ENCODE data around the gene ANKRD39. TPM values are rescaled to one million over a fixed set of nuclear protein-coding genes. Genes with fewer than 3 reads are reported as not detected.
A peak's percentile ranks its signal among the peaks of the same experiment; 100 is the strongest.

ANKRD39 gene
- total RNA-seq, 4 donors from 2014 or later, result 13.3 to 20.4 (median 17.1) TPM

- 74 to 89% methylated on average over 4 to 12 of the region's 14 CpGs for WGBS, 2 donors (ENCODE audit: low coverage in 1 of 2)
- TF ChIP-seq POLR2AphosphoS5 (IDR thresholded peaks at IDR 0.05) (no peak), EP300 (IDR thresholded peaks at IDR 0.05) (no peak), POLR2A (IDR thresholded peaks at IDR 0.05) (no peak), CTCF (IDR thresholded peaks at IDR 0.05) (no peak)
- H3K4me1 ChIP-seq, result peaks cover 0 to 52% (median 22%) of the 10 kb centered on the region in 3 donors
These were observed 15.0 kb upstream of the ANKRD39 start for GRCh38 chr2:96872591-96873349.

DNA sequence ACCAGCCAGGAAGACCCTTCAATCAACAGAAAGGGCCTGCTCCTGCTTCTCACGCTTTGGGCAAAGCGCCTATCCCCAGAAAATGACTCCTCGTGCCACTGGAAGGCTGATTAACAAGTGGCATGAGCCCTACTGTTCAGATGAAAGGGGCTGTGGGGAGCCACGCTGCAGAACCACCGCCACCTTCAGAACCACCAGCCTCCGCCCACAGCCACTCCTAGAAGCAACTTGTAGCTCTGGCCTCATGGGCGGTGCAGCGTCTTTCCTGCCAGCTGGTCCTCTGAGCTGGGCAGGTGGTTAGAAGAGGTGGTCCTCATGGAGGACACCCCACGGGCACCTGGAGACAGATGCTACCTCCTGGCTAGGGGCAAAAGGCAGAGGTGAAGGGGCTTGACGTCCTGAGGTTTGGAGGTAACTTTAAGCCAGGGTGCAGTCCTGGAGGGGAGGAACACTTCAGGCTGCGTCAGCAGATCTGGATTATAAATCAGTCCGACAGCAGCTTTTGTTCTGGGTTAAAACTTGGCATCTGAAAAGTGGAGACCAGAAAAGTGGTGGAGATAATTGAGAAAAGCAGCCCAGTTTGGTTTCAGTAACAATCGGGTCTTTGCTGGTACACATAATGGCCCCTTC, 12.9 kb upstream of the ANKRD39 start:
- Histone ChIP-seq H3K36me3 (peaks cover 0 to 20% of the 10 kb centered on the region in 2 donors), H3K4me3 (peak overlapping the region; percentile 74 to 99), H3K27ac (peak overlapping the region; percentile 96 to 100 (median 100)), H3K27me3 (no peaks in the 10 kb centered on the region), H3K4me1 (peaks cover 0 to 72% (median 41%) of the 10 kb centered on the region in 3 donors), H3K9me3 (no peaks in the 10 kb centered on the region)
- TF ChIP-seq CTCF (IDR thresholded peaks at IDR 0.05), result no peak
- TF ChIP-seq EP300 (IDR thresholded peaks at IDR 0.05), result no peak
- peak in 1 of 2 donors; percentile 34 for TF ChIP-seq POLR2A (IDR thresholded peaks at IDR 0.05)
- TF ChIP-seq POLR2AphosphoS5 (IDR thresholded peaks at IDR 0.05), result no peak
- ATAC-seq, result no peak
- WGBS, 2 donors (ENCODE audit: low coverage in 1 of 2), result 3 to 8% methylated on average over 2 to 8 of the region's 13 CpGs

More at GRCh38 chr2:96872591-96873349, 15.0 kb upstream of the ANKRD39 start:
- Histone ChIP-seq H3K27ac (peak overlapping the region in 2 of 4 donors; percentile 66 to 100), H3K4me3 (no peak overlapping the region), H3K9me3 (no peaks in the 10 kb centered on the region), H3K36me3 (no peaks in the 10 kb centered on the region), H3K27me3 (no peaks in the 10 kb centered on the region)
- no peak for ATAC-seq

DNA sequence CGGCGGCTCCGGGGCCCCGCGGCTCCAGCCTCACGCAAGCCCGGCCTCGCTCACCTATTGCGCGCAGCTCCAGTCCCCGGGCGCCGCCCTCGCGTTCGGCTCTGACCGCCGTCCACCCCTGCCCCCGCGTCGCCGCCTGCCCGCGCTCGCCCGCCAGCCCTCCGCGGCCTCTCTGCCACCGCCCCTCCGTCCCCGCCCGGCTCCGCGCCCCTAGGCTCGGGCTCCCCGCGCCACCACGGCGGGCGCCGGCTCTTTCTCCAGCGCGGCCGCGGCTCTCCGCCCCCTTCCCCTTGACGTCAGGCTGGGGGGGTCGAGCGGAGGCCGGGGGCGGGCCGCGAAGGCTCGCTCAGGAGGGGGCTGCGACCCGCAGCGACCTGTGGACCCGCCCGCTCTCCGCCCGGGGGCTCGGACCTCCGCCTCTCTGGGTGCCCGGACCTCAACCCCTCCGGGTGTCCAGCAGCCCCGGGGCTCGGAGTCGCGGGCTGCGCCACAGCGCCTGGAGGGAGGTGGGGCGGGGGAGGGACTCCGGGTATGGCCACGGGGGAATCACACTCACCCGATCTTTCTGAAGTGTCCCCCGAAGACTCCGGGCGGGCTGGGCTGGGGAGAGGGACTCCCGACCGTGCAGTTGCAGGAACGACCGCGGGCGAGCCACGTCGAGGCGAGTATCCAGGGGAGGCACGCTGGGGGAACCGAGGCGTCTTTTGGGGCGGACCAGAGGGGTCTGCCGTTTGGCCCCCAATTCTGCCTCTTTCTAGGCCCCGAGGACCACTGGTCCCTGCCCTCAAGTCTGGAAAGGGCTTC, 12.2 kb upstream of the ANKRD39 start, which contains the start of gene SEMA4C:
TSS of gene SEMA4C (minus strand) at position 259 of the 804 bp plus-strand sequence. CDS start 2,194 bp downstream, outside the sequence.
- Histone ChIP-seq H3K27me3 (no peaks in the 10 kb centered on the region), H3K9me3 (no peaks in the 10 kb centered on the region), H3K4me3 (peak within 1 kb of the TSS; percentile 74 to 99), H3K27ac (peak within 1 kb of the TSS; percentile 96 to 100 (median 100)), H3K36me3 (peaks cover 0 to 27% of the 10 kb centered on the region in 2 donors), H3K4me1 (peaks cover 0 to 73% (median 41%) of the 10 kb centered on the region in 3 donors)
- 0% methylated on average over 12 of the region's 93 CpGs; no CpG with 5 or more reads in 1 of the 2 donors for WGBS, 2 donors (ENCODE audit: low coverage in 1 of 2)
- peak; percentile 69 to 78 for TF ChIP-seq POLR2A (IDR thresholded peaks at IDR 0.05)
- TF ChIP-seq CTCF (IDR thresholded peaks at IDR 0.05), result no peak
- peak; percentile 76 for TF ChIP-seq POLR2AphosphoS5 (IDR thresholded peaks at IDR 0.05)
- ATAC-seq, result peak; percentile 45

DNA sequence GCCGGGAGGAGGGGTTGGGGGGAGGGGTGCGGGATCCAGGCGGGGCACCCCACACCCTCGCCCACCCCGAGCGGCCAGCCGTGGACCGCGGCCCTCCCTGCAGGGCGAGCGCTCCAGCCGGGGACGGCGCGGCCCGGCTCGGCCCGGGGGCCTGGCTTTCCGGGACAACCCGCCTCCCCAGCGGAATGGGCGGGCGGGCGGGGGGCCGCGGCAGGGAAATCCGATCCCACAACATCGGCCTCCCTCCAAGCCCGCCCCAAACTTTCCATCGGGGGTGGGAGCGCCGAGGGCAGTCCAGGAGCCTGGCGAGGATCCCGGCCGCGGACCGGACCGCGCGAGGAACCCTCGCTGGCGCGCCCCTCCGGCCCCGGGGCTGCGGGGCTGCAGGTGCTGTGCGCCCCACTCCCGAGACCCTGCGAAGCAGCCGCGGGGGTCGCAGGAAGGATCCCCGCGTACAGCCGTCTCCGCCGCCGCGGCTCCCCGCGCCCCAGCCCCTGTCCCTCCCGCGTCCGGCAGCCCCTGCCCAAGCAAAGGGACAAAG, 11.5 kb upstream of the ANKRD39 start:
- TF ChIP-seq POLR2AphosphoS5 (IDR thresholded peaks at IDR 0.05) (peak; percentile 68), EP300 (IDR thresholded peaks at IDR 0.05) (no peak), POLR2A (IDR thresholded peaks at IDR 0.05) (peak; percentile 5 to 18), CTCF (IDR thresholded peaks at IDR 0.05) (peak in 1 of 4 experiments; percentile 29)
- peaks cover 0 to 73% (median 34%) of the 10 kb centered on the region in 3 donors for H3K4me1 ChIP-seq
- H3K27ac ChIP-seq, result peak overlapping the region; percentile 96 to 100 (median 100)
- H3K9me3 ChIP-seq, result no peaks in the 10 kb centered on the region
- peak overlapping the region; percentile 74 to 99 for H3K4me3 ChIP-seq
- peaks cover 0 to 34% of the 10 kb centered on the region in 2 donors for H3K36me3 ChIP-seq
- no peaks in the 10 kb centered on the region for H3K27me3 ChIP-seq
- peak; percentile 78 for ATAC-seq
- WGBS, 2 donors (ENCODE audit: low coverage in 1 of 2), result no CpG with 5 or more reads among the region's 64 CpGs

All from gastroesophageal sphincter (tissue), 4 donors.